Peyer's patch (tissue), 4 donors: Measurements from ENCODE around the gene SLC6A18. TPM values are rescaled to one million over a fixed set of nuclear protein-coding genes. Genes with fewer than 3 reads are reported as not detected.
A peak's percentile ranks its signal among the peaks of the same experiment; 100 is the strongest.

Experiments used
- DNase-seq, 3 donors: peaks; one replicate each; pipeline ENCODE4 v3.0.0-alpha.2; 2017 to 2019
- H3K27ac ChIP-seq, 4 donors: fragments of 200-600 bp; sonication (generic); one replicate each; pipeline ENCODE4 v1.5.1; 2016 to 2019
- H3K27me3 ChIP-seq, 2 donors: fragments of 200-600 bp; sonication (generic); one replicate each; pipeline ENCODE4 v1.5.1; 2019
- H3K36me3 ChIP-seq, 3 donors: fragments of 200-600 bp; sonication (generic); one replicate each; pipeline ENCODE4 v1.5.1; 2016 to 2019
- H3K4me1 ChIP-seq, 4 donors: fragments of 200-600 bp; sonication (generic); one replicate each; pipeline ENCODE4 v1.5.1; 2016 to 2019
- H3K4me3 ChIP-seq, 4 donors: fragments of 200-600 bp; sonication (generic); 1 replicate in 3 of 4; 2 replicates in 1 of 4; pipeline ENCODE4 v1.5.1; 2016 to 2019; ENCODE audit warnings: mild to moderate bottlenecking in 1 of 4
- H3K9me3 ChIP-seq, 4 donors: fragments of 200-600 bp; sonication (generic); one replicate each; pipeline ENCODE4 v1.5.1; 2016 to 2019; ENCODE audit warnings: mild to moderate bottlenecking in 1 of 4
- CTCF ChIP-seq, 6 experiments: fragments of 450-650 bp in 4 of 6; fragments of 200-600 bp in 2 of 6; sonication (generic) in 1 of 6; IDR thresholded peaks; one replicate each; pipeline ENCODE4 v1.5.1; 2017 to 2019; ENCODE audit warnings: antibody characterized with exemption in 6 of 6, mild to moderate bottlenecking in 3 of 6, moderate library complexity in 1 of 6
- POLR2A ChIP-seq, 2 donors: fragments of 450-650 bp; IDR thresholded peaks; one replicate each; pipeline ENCODE4 v1.5.1; 2017; ENCODE audit warnings: antibody characterized with exemption in 2 of 2, mild to moderate bottlenecking in 2 of 2, moderate library complexity in 2 of 2
- total RNA-seq, 4 donors: library from RNA; depleted of rRNA; stranded (reverse); fragments of >200 nt; gene quantifications; one replicate each; pipeline ENCODE4 v1.1.0, GENCODE V29; 2016

Gene SLC6A18
- total RNA-seq, 4 donors from 2014 or later = 0.53 to 0.95 TPM; not detected in 2

DNA sequence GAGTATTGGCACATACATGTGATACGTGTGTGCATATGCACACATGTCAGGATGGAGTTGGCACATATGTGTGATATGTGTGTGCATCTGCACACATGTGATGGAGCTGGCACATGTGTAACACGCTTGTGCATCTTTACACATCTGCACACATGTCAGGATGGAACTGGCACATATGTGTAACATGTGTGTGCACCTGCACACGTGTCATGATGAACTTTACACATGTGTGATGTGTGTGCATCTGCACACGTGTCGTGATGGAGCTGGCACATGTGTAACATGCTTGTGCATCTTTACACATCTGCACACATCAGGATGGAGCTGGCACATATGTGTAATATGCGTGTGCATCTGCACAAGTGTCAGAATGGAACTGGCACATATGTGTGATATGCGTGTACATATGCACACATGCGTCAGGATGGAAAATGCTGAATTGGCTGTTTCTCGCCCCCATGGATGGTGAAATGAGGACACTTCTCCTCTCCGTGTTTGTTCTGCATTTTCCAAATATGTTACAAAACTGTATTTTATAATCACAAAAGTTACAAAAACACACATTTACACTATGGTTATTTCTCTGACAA is 40.0 kb upstream of the SLC6A18 start:
- H3K9me3 ChIP-seq = no peaks in the 10 kb centered on the region
- no peak overlapping the region for H3K4me3 ChIP-seq
- no peak for DNase-seq
- peaks cover 0 to 51% (median 5%) of the 10 kb centered on the region in 4 donors for H3K4me1 ChIP-seq
- peak overlapping the region in 2 of 4 donors; percentile 68 to 78 for H3K27ac ChIP-seq
- no peaks in the 10 kb centered on the region for H3K27me3 ChIP-seq
- TF ChIP-seq POLR2A (IDR thresholded peaks at IDR 0.05) = no peak
- TF ChIP-seq CTCF (IDR thresholded peaks at IDR 0.05) = no peak
- no peaks in the 10 kb centered on the region for H3K36me3 ChIP-seq

DNA sequence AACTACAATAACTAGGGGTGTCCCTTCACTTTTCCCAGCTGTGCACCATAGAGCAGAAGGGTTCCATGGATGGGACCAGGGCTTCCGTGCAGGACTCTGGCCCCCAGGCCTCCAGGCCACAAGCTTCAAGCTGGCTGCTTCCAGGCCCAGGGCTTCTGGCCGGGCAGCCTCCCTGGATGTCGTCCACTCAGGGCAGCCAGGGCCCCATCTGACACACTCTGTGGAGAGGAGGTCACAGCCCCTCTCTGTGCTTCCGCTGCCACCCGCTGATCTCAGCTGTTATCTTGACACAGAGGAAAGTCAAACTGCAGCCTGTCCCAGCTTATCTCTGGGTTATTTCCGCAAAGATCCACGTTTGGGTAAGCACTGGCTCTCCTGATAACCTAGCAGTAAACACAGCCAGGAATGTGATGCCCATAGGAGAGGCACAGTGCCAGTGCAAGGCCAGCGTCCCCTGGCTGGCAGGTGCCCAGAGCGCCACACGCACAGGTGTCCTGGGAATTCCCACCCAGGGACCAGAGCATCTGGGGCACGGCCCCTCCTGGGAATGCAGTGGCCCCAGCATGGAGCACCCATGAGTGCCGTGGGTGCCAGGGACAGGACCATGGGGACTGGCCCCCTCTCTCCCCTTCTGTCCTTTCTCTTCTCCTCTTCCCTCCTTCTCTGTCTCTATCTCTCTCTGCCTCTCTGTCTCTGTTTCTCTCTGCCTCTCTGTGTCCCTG is 39.4 kb upstream of the SLC6A18 start:
- peak in 3 of 6 experiments; percentile 25 to 46 (median 29) for TF ChIP-seq CTCF (IDR thresholded peaks at IDR 0.05)
- TF ChIP-seq POLR2A (IDR thresholded peaks at IDR 0.05) = peak in 1 of 2 donors; percentile 41
- DNase-seq = peak in 2 of 3 donors; percentile 72 to 73
- Histone ChIP-seq H3K4me1 (peaks cover 0 to 51% (median 5%) of the 10 kb centered on the region in 4 donors), H3K27me3 (no peaks in the 10 kb centered on the region), H3K36me3 (no peaks in the 10 kb centered on the region), H3K27ac (peak overlapping the region in 2 of 4 donors; percentile 68 to 78), H3K4me3 (no peak overlapping the region), H3K9me3 (no peaks in the 10 kb centered on the region)

DNA sequence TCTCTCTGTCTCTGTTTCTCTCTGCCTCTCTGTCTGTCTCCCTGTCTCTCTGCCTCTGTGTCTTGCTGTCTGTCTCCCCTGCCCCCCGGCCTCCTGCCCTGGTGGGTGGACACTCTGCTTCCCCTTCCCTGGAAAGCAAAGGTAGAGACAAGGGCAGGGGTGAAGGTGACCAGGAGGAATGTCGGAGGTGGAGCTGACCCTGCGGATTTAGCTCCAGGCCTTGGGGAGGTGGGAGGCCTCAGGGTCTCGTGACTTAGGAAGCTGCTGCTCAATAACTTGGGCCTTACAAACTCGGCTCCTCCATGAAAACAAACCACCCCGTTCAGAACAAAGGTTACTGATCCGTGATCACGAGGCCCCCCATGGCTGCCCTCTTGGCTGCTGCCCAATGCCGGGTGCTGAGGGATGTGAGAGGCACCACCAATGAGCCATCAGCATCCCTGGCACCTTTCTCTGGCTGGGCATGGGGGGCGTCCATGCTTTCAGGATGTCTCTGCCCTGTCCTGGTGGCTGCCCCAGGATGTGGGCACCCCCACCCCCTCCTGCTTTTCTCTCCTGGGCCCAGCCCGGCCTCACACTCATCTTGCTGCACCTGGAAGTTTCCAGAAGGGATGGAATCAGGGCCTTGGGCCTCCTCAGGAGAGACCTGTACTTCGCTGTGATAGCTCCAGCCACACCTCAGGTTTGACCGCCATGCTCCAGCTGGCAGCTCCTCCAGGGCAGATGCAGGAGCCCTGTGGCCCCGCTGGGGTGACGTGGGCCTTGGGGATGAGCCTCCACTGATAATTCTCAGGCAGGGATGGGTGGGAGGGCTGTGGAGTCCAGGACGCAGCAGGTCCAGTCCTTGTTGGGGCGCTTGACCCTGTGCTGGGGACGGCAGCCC is 38.6 kb upstream of the SLC6A18 start:
- no peaks in the 10 kb centered on the region for H3K9me3 ChIP-seq
- no peak for TF ChIP-seq POLR2A (IDR thresholded peaks at IDR 0.05)
- no peak for TF ChIP-seq CTCF (IDR thresholded peaks at IDR 0.05)
- no peaks in the 10 kb centered on the region for H3K27me3 ChIP-seq
- H3K4me3 ChIP-seq = no peak overlapping the region
- peak overlapping the region in 2 of 4 donors; percentile 68 to 78 for H3K27ac ChIP-seq
- DNase-seq = peak in 1 of 3 donors; percentile 40
- no peaks in the 10 kb centered on the region for H3K36me3 ChIP-seq
- H3K4me1 ChIP-seq = peaks cover 0 to 48% (median 5%) of the 10 kb centered on the region in 4 donors

- peaks cover 0 to 48% (median 5%) of the 10 kb centered on the region in 4 donors for H3K4me1 ChIP-seq
- no peak overlapping the region for H3K4me3 ChIP-seq
- H3K27me3 ChIP-seq = no peaks in the 10 kb centered on the region
- TF ChIP-seq POLR2A (IDR thresholded peaks at IDR 0.05) (no peak), CTCF (IDR thresholded peaks at IDR 0.05) (no peak)
- peak in 1 of 3 donors; percentile 43 for DNase-seq
- H3K9me3 ChIP-seq = no peaks in the 10 kb centered on the region
- H3K27ac ChIP-seq = peak overlapping the region in 1 of 4 donors; percentile 3
- H3K36me3 ChIP-seq = no peaks in the 10 kb centered on the region
Observed at GRCh38 chr5:1187234-1187949, 37.8 kb upstream of the SLC6A18 start.

DNA sequence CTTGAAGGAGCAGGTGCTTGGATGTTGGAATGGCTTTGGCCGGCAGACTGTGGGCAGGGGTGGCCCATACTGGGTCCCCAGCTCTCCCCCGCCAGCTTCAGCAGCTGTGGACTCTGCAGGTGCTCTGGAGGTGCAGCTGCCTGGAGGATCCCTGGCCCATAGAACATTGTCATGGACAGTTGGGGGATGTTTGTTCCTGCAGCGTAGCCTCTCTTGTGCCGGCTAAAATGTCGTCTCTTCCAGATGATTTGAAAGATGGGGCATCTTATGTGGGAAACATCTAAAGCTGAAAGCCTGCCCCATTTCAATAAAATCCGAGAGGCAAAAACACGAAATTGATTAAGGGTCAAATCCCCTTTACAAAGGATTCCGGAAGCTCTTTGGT is 37.2 kb upstream of the SLC6A18 start:
- Histone ChIP-seq H3K9me3 (no peaks in the 10 kb centered on the region), H3K27ac (peak overlapping the region in 1 of 4 donors; percentile 3), H3K36me3 (no peaks in the 10 kb centered on the region), H3K27me3 (no peaks in the 10 kb centered on the region), H3K4me1 (peaks cover 0 to 47% (median 5%) of the 10 kb centered on the region in 4 donors), H3K4me3 (no peak overlapping the region)
- TF ChIP-seq CTCF (IDR thresholded peaks at IDR 0.05) (no peak), POLR2A (IDR thresholded peaks at IDR 0.05) (no peak)
- DNase-seq = no peak
